ENCODE measurements around the gene CPSF6.
"Not testable (repeated sequence)": the region's sequence is repeated elsewhere in the genome, so short reads cannot be mapped to it uniquely, and the experiment has no call there.

Gene CPSF6

GRCh38 chr12:69262264-69262974 lies 23.1 kb downstream of the CPSF6 start:
- no peak for DNase-seq

DNA sequence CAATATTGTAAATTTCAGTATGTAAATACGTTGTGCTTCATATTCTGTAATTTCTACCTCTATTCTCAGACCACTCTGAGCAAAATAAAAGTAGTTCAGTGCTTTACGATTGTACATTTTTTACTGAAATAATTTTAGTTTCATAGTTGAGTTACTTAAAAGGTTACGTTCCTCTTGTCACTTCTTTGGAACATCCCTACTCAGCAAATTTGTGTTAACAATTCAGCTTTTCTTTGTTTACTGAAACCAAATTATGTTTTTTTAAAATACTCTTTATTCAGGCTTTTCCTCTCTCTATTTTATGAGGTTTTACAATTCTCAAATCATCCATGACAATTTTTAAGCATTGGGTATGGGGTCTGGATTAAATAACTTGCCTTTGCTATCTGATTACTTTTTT lies 25.8 kb downstream of the CPSF6 start:
- DNase-seq: no peak

GRCh38 chr12:69265633-69266032 lies 26.3 kb downstream of the CPSF6 start:
- not testable (repeated sequence) for DNase-seq

DNA sequence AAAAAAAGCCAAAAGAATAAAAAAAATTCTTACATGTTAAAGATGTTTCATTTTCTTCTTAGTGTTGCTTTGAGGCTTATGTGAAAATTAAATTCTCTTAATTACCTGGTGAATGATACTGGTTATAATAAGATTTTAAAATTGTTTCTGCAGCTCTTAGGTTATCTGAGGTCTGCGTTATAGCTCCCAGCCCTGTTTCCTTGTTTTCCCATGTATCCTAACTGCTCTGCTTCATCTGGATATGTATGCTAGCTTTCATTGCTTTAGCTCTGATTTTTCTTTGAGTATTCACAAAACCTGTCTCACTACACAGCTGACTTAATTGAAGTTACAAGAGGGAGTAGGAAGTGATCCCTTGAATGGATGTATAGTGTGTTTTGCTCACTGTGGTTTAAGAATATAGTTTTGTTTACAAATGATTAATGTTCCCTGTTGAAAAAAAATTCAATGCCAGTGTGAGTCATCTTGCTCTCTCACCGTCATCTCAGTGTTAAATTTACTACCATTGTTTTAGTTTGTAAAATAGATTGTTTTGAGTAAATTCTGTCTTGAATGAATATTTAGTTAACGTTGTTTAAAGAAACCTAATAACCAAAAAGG lies 26.8 kb downstream of the CPSF6 start:
- DNase-seq: no peak

GRCh38 chr12:69269736-69270135 lies 30.4 kb downstream of the CPSF6 start:
- DNase-seq: no peak

DNA sequence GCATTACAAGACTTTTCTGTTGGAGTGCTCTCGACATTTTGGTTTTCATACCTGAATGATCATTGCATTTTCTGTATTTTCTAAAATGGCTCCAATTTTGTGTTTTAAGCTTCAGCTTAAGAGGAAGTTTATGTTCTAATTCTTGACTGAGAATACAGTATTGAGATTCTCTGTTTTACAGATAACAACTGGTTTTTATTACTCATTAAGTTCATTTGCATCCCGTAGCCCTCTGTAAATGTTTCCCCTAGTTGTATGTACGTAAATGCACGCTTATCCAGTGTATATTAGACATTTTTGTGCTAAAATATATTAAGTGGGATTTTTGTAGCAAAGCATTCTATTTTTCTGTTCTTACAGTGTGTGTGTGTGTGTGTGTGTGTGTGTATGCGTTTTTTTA lies 33.1 kb downstream of the CPSF6 start:
- DNase-seq: no peak

DNA sequence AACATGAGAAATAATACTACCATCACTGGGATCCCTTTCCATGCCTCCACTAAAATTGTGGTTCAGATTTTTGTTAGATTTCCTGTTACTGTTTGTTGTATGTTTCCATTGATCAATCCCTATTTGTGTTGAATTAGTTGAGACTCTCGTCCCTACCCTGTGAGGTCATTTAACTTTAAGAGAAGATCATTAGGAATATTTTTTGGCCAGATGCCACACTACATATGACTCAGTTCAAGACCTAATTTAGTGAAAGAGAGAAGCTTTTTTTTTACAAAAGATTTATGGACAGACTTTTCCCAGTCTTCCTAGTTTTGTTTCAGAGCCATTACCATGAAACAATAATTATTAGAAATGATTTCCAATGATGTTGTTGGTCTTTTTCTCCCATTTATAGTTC lies 35.5 kb downstream of the CPSF6 start:
- no peak for DNase-seq

GRCh38 chr12:69275471-69275891 lies 36.1 kb downstream of the CPSF6 start:
- DNase-seq: no peak

- DNase-seq: no peak
Measured at GRCh38 chr12:69278814-69279782, 39.7 kb downstream of the CPSF6 start.

GRCh38 chr12:69284131-69284530 lies 44.8 kb downstream of the CPSF6 start:
- DNase-seq: peak; percentile 83

- no peak for DNase-seq
Measured at GRCh38 chr12:69287556-69287955, 48.2 kb downstream of the CPSF6 start.

DNA sequence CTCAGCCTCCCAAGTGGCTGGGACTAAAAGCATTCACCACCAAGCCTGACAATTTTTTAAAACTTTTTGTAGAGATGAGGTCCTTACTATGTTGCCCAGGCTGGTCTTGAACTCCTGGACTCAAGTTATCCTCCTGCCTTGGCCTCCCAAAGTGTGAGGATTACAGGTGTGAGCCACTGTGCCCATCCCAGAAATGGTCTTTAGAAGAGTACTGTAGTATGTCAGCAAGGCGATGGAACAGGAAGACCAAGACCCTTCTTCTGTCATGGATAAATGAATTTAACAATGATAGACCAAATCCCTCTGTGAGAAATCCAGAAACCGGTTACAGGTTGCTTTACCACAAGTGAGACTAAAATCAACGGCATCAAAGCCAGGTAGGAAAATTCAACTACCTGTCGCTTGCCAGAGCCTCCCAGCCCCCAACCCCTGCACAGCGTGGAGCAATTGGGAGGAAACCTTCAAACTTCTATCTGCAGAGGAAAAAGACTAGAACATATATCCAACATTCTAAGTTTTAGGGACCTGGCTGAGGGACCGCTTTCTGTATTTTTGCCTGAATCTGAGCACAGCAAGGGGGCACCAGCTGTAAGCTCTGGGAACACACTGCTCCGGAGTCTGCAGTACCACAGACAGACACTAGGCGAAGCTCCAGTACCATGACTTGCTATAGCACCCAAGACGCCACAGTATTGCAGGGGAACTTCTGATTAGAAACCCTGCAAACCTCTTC lies 51.3 kb downstream of the CPSF6 start:
- DNase-seq: peak; percentile 78

DNA sequence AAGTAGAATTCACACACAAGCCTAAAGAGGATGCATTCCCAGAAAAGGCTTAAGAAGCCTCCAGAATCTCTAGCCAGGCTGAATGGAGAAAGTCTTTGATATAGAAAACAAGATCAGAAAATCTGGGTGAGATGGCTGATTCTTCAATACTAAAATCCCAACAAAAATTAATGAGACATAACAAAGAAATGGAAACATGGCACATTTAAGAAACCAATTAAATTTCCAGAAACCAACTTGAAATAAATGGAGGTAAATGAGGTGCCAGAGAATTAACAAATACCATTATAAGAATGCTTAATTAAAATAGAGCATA lies 51.9 kb downstream of the CPSF6 start:
- DNase-seq: no peak

GRCh38 chr12:69298133-69298532 lies 58.8 kb downstream of the CPSF6 start:
- DNase-seq: no peak

- DNase-seq: no peak
Measured at GRCh38 chr12:69298947-69299346, 59.6 kb downstream of the CPSF6 start.

DNA sequence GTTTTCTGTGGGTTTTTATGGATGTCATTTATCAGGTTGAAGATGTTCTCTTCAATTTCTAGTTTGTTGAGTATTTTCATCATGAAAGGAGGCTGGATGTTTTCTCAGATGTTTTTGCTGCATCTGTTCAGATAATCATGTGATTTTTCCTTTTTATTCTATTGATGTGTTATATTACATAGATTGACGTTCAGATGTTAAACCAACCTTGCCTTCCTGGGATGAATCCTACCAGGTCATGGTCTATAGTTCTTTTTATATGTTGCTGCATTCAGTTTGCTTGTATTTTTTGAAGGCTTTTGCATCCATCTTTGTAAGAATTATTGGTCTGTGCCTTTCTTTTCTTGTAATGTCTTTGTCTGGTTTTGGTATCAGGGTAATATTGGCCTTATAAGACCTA lies 64.9 kb downstream of the CPSF6 start:
- no peak for DNase-seq

- DNase-seq: no peak
Measured at GRCh38 chr12:69309461-69309860, 70.1 kb downstream of the CPSF6 start.

DNA sequence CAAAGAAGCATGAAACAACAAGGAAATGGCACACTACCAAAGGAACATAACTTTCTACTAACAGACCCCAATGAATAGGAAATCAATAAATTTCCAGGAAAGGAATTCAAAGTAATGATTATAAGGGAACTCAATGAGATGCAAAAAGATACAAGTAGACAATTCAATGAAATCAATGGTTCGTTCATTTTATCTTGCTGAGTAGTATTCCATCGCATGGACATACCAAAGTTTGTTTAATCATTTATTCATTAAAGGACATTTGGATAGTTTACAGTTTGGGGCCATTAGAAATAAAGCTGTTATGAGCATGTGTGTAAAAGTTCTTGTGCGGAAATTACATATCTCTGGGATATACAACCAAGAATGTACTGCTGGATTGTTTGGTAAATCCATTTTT lies 73.8 kb downstream of the CPSF6 start:
- DNase-seq: no peak

- not testable (repeated sequence) for DNase-seq
Measured at GRCh38 chr12:69316784-69317183, 77.4 kb downstream of the CPSF6 start.

- DNase-seq: not testable (repeated sequence)
Measured at GRCh38 chr12:69317233-69317632, 77.9 kb downstream of the CPSF6 start.

GRCh38 chr12:69318225-69318624 lies 78.9 kb downstream of the CPSF6 start:
- no peak for DNase-seq

DNA sequence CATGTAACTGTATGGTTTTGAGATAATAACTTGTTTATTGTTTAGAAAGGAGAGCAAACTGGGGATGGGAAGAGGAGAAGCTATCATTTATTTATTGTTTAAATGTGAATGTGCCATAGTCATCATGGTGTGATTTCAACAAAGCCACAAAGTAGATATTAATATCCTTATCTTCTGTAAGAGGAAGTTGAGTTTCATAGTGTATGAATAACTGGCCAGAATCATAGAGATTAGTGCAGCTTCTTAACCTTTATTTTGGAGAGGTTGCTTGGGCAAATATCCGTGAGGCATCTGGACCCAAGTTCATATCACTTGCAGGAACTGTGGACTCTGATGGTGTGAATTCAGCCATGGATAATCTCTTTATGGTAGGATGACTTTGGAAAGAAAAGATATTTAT lies 82.0 kb downstream of the CPSF6 start:
- no peak for DNase-seq

All from COR-L47 (cell line).